ENCODE data around the gene AMPD2.
"Not testable (repeated sequence)": the region's sequence is repeated elsewhere in the genome, so short reads cannot be mapped to it uniquely, and the experiment has no call there.

Gene AMPD2

GRCh38 chr1:109655615-109656519 lies 36.2 kb downstream of the AMPD2 start, which contains the start of gene GSTM4:
GSTM4 (plus strand) TSS chr1:109656099; CDS start chr1:109656390, 291 bp downstream.
- peak; percentile 84 to 87 for DNase-seq

GRCh38 chr1:109657395-109657794 lies 37.8 kb downstream of the AMPD2 start:
- no peak for DNase-seq

GRCh38 chr1:109657970-109658369 lies 38.3 kb downstream of the AMPD2 start:
- DNase-seq, result no peak

- DNase-seq, result no peak
Measured at GRCh38 chr1:109658533-109659042, 39.0 kb downstream of the AMPD2 start.

- no peak for DNase-seq
Measured at GRCh38 chr1:109659145-109659544, 39.5 kb downstream of the AMPD2 start.

- no peak for DNase-seq
Measured at GRCh38 chr1:109659997-109660690, 40.5 kb downstream of the AMPD2 start.

GRCh38 chr1:109660691-109661026 lies 41.0 kb downstream of the AMPD2 start:
- not testable (repeated sequence) for DNase-seq

- DNase-seq, result no peak
Measured at GRCh38 chr1:109661391-109661790, 41.8 kb downstream of the AMPD2 start.

GRCh38 chr1:109664671-109665070 lies 45.0 kb downstream of the AMPD2 start:
- no peak for DNase-seq

- DNase-seq, result peak; percentile 93
Measured at GRCh38 chr1:109667452-109668122, 48.0 kb downstream of the AMPD2 start, which contains the start of gene GSTM2. GSTM2 (plus strand) TSS chr1:109668057; CDS start chr1:109668116, 59 bp downstream.

GRCh38 chr1:109668123-109668775 lies 48.6 kb downstream of the AMPD2 start:
- peak in 1 of 2 experiments; percentile 25 for DNase-seq

GRCh38 chr1:109669246-109669948 lies 49.8 kb downstream of the AMPD2 start:
- DNase-seq, result peak in 1 of 2 experiments; percentile 32

GRCh38 chr1:109669949-109670302 lies 50.3 kb downstream of the AMPD2 start:
- not testable (repeated sequence) for DNase-seq

GRCh38 chr1:109671067-109671466 lies 51.4 kb downstream of the AMPD2 start:
- DNase-seq, result no peak

GRCh38 chr1:109673861-109674260 lies 54.2 kb downstream of the AMPD2 start:
- not testable (repeated sequence) for DNase-seq

- not testable (repeated sequence) for DNase-seq
Measured at GRCh38 chr1:109676683-109677381, 57.2 kb downstream of the AMPD2 start.

GRCh38 chr1:109677459-109677858 lies 57.8 kb downstream of the AMPD2 start:
- no peak for DNase-seq

- DNase-seq, result not testable (repeated sequence)
Measured at GRCh38 chr1:109678637-109679036, 59.0 kb downstream of the AMPD2 start.

All from activated T-cell treated with anti-CD3 and anti-CD28 coated beads, Interleukin-2, amount 50 U/mL, for 48 hours (primary cell).